H1 (cell line): ENCODE data around the gene TBC1D10A. TPM values are rescaled to one million over a fixed set of nuclear protein-coding genes. Genes with fewer than 3 reads are reported as not detected.

Experiments
- BCL11A ChIP-seq, 2 experiments: IDR thresholded peaks; one replicate each; pipeline ENCODE4 v1.6.1; 2011; ENCODE audit warnings: low read depth in 2 of 2, low read length in 2 of 2, mild to moderate bottlenecking in 2 of 2
- CTCF ChIP-seq, 3 experiments: IDR thresholded peaks; 1 replicate in 2 of 3; 2 replicates in 1 of 3; pipeline versions ENCODE4 v1.5.1 to v1.6.1; 2011; ENCODE audit warnings: low read length in 3 of 3, mild to moderate bottlenecking in 3 of 3, inconsistent platforms in 2 of 3, low read depth in 1 of 3, moderate library complexity in 1 of 3; ENCODE audit not compliant: insufficient read depth in 1 of 3; ENCODE audit errors: control extremely low read depth in 1 of 3
- POU5F1 ChIP-seq: IDR thresholded peaks from 2 replicates; pipeline ENCODE4 v1.6.1; 2011; ENCODE audit warnings: low read depth, mild to moderate bottlenecking, low read length, moderate library complexity
- RBBP5 ChIP-seq: IDR thresholded peaks from 2 replicates; pipeline ENCODE4 v1.7.1; 2012; ENCODE audit warnings: low read depth, mild to moderate bottlenecking, inconsistent platforms, low read length, moderate library complexity, borderline replicate concordance
- TAF7 ChIP-seq: optimal IDR thresholded peaks from 2 replicates; pipeline ENCODE3; 2011; ENCODE audit warnings: low read depth, mild to moderate bottlenecking, inconsistent platforms, low read length, moderate library complexity, borderline replicate concordance
- polyA plus RNA-seq, 7 experiments: library from polyadenylated mRNA; depleted of rRNA in 3 of 7; stranded (reverse) in 5 of 7; unstranded in 2 of 7; fragments of >200 nt in 5 of 7; fragments of 200-250 nt in 2 of 7; gene quantifications; 1 replicate in 5 of 7; 2 replicates in 1 of 7; 4 replicates in 1 of 7; pipeline versions ENCODE4 v1.2.1 to v1.2.3, GENCODE V29; 2011 to 2013; ENCODE audit warnings: missing spikeins in 2 of 7, mixed read lengths in 2 of 7
- total RNA-seq: library from RNA; stranded (reverse); fragmentation: NEBNext Ultra II Directional; extraction: Animal tissue kit (Norgen Biotek cat#: 25700); gene quantifications from 2 replicates; pipeline ENCODE4 v1.2.1, GENCODE V29; 2021

Gene TBC1D10A
- total and polyA plus RNA-seq, 2 of the 8 experiments (the other 6 are each of a cell fraction or from before 2014, with no cell fraction given): 5.4 to 7.0 TPM

- TF ChIP-seq CTCF (IDR thresholded peaks at IDR 0.05; ENCODE audit: control extremely low read depth in 1 of 3, insufficient read depth in 1 of 3, low read depth in 1 of 3, low read length in 3 of 3) (no peak), RBBP5 (no peak), POU5F1 (no peak), BCL11A (IDR thresholded peaks at IDR 0.05; ENCODE audit: low read depth in 2 of 2, low read length in 2 of 2) (no peak), TAF7 (no peak)
Observed at GRCh38 chr22:30334646-30335045, 7.9 kb upstream of the TBC1D10A start (continued).
